GM23338 (cell line): ENCODE data around the gene L3MBTL2. TPM values are rescaled to one million over a fixed set of nuclear protein-coding genes. Genes with fewer than 3 reads are reported as not detected.
A peak's percentile ranks its signal among the peaks of the same experiment; 100 is the strongest.

ENCODE experiments used
- ATAC-seq: fragments of 200-7000 bp; cut with Tn5 transposase; 3 replicates; pipeline ENCODE4 v1.9.1; 2020
- DNase-seq: peaks from one replicate; pipeline ENCODE4 v3.0.0-alpha.2; 2015; ENCODE audit warnings: low spot score
- H2AFZ ChIP-seq: fragments of 200-600 bp; sonication (generic); 2 replicates; pipeline ENCODE4 v1.8.0; 2016; ENCODE audit warnings: antibody characterized with exemption, mild to moderate bottlenecking, moderate library complexity
- H3F3A ChIP-seq: fragments of 200-600 bp; sonication (generic); replicated peaks from 2 replicates; pipeline ENCODE4 v1.8.0; 2017; ENCODE audit warnings: antibody characterized with exemption, mixed run types, low read depth
- H3K27ac ChIP-seq: fragments of 200-600 bp; sonication (generic); 2 replicates; pipeline ENCODE4 v1.6.1; 2016; ENCODE audit warnings: low read depth
- H3K27me3 ChIP-seq: fragments of 200-600 bp; sonication (generic); 2 replicates; pipeline ENCODE4 v1.8.0; 2016; ENCODE audit warnings: mild to moderate bottlenecking, mixed run types, moderate library complexity; ENCODE audit not compliant: insufficient read depth
- H3K36me3 ChIP-seq: fragments of 200-600 bp; sonication (generic); 2 replicates; pipeline ENCODE4 v1.8.0; 2016; ENCODE audit warnings: mild to moderate bottlenecking; ENCODE audit not compliant: insufficient read depth
- H3K4me1 ChIP-seq: fragments of 200-600 bp; sonication (generic); 2 replicates; pipeline ENCODE4 v1.8.0; 2016; ENCODE audit warnings: mild to moderate bottlenecking, moderate library complexity; ENCODE audit not compliant: insufficient read depth
- H3K4me2 ChIP-seq: fragments of 200-600 bp; sonication (generic); 2 replicates; pipeline ENCODE4 v1.7.1; 2017; ENCODE audit warnings: mixed run types
- H3K4me3 ChIP-seq: fragments of 200-600 bp; sonication (generic); 2 replicates; pipeline ENCODE4 v1.6.1; 2016; ENCODE audit warnings: mixed run types
- H3K79me2 ChIP-seq: fragments of 200-600 bp; sonication (generic); replicated peaks from 2 replicates; pipeline ENCODE4 v1.8.0; 2017; ENCODE audit warnings: mild to moderate bottlenecking; ENCODE audit not compliant: insufficient read depth
- H3K9me2 ChIP-seq: fragments of 200-600 bp; sonication (generic); 2 replicates; pipeline ENCODE4 v1.8.0; 2017; ENCODE audit not compliant: insufficient read depth
- H4K20me1 ChIP-seq: fragments of 200-600 bp; sonication (generic); replicated peaks from 2 replicates; pipeline ENCODE4 v1.8.0; 2017; ENCODE audit warnings: mild to moderate bottlenecking; ENCODE audit not compliant: insufficient read depth
- H3K27ac Mint-ChIP-seq: 2 replicates; pipeline ENCODE4 v1.8.0; 2020; ENCODE audit warnings: inconsistent platforms, mild to moderate bottlenecking, moderate library complexity, mixed read lengths
- H3K27me3 Mint-ChIP-seq: 3 replicates; pipeline ENCODE4 v1.8.0; 2022; ENCODE audit warnings: low read depth, mild to moderate bottlenecking, moderate library complexity, mixed read lengths, inconsistent platforms; ENCODE audit not compliant: insufficient read depth, poor library complexity
- H3K36me3 Mint-ChIP-seq: 3 replicates; pipeline ENCODE4 v1.8.0; 2021; ENCODE audit warnings: low read depth, mild to moderate bottlenecking, inconsistent platforms, moderate library complexity, mixed read lengths
- H3K4me1 Mint-ChIP-seq: 3 replicates; pipeline ENCODE4 v1.8.0; 2020; ENCODE audit warnings: mild to moderate bottlenecking, inconsistent platforms, mixed read lengths
- H3K4me3 Mint-ChIP-seq: 3 replicates; pipeline ENCODE4 v1.8.0; 2021; ENCODE audit warnings: moderate library complexity, mild to moderate bottlenecking, inconsistent platforms, mixed read lengths
- H3K9me3 Mint-ChIP-seq: 3 replicates; pipeline ENCODE4 v1.8.0; 2020; ENCODE audit warnings: moderate library complexity, mild to moderate bottlenecking, inconsistent platforms, mixed read lengths
- CREB1 ChIP-seq: fragments of 250-450 bp; sonication (Bioruptor Pico); IDR thresholded peaks from 2 replicates; pipeline ENCODE4 v1.5.0; 2020; ENCODE audit warnings: low read depth, mild to moderate bottlenecking, moderate library complexity
- CTCF ChIP-seq, 2 experiments: fragments of 200-600 bp in 1 of 2; sonication (generic) in 1 of 2; conservative IDR thresholded peaks; 2 replicates each; pipeline versions ENCODE4 v1.5.1 to v1.6.1; 2016 to 2017; ENCODE audit warnings: antibody characterized with exemption in 2 of 2, low read depth in 2 of 2, mild to moderate bottlenecking in 2 of 2, moderate library complexity in 1 of 2
- ETS1 ChIP-seq: IDR thresholded peaks from 2 replicates; pipeline ENCODE4 v1.6.1; 2016; ENCODE audit warnings: antibody characterized with exemption
- EZH2 ChIP-seq: fragments of 200-600 bp; sonication (generic); IDR thresholded peaks from one replicate; pipeline ENCODE4 v1.8.0; 2017; ENCODE audit warnings: antibody characterized with exemption, mild to moderate bottlenecking, low read depth; ENCODE audit not compliant: unreplicated experiment
- EZH2phosphoT487 ChIP-seq: fragments of 200-600 bp; sonication (generic); IDR thresholded peaks from one replicate; pipeline ENCODE4 v1.8.1; 2018; ENCODE audit warnings: antibody characterized with exemption; ENCODE audit not compliant: unreplicated experiment
- JUNB ChIP-seq: IDR thresholded peaks from one replicate; pipeline ENCODE4 v1.6.1; 2016; ENCODE audit warnings: antibody characterized with exemption; ENCODE audit not compliant: unreplicated experiment
- NANOG ChIP-seq: IDR thresholded peaks from 2 replicates; pipeline ENCODE4 v1.6.1; 2016; ENCODE audit warnings: antibody characterized with exemption, borderline replicate concordance
- POLR2AphosphoS5 ChIP-seq: IDR thresholded peaks from 2 replicates; pipeline ENCODE4 v1.6.1; 2016; ENCODE audit warnings: antibody characterized with exemption, low read depth
- REST ChIP-seq: IDR thresholded peaks from one replicate; pipeline ENCODE4 v1.6.1; 2018; ENCODE audit warnings: antibody characterized with exemption; ENCODE audit not compliant: unreplicated experiment
- STAT1 ChIP-seq: IDR thresholded peaks from one replicate; pipeline ENCODE4 v1.6.1; 2016; ENCODE audit warnings: antibody characterized with exemption; ENCODE audit not compliant: unreplicated experiment
- ZNF114 ChIP-seq: fragments of 250-450 bp; sonication (Bioruptor Pico); IDR thresholded peaks from 2 replicates; pipeline ENCODE4 v1.5.0; 2020; ENCODE audit warnings: mild to moderate bottlenecking, moderate library complexity
- ZNF331 ChIP-seq: fragments of 250-450 bp; sonication (Bioruptor Pico); IDR thresholded peaks from 2 replicates; pipeline ENCODE4 v1.5.0; 2020; ENCODE audit warnings: low read depth, mild to moderate bottlenecking, moderate library complexity
- ZNF462 ChIP-seq: fragments of 250-450 bp; sonication (Bioruptor Pico); IDR thresholded peaks from 2 replicates; pipeline ENCODE4 v1.5.0; 2020; ENCODE audit warnings: mild to moderate bottlenecking, moderate library complexity
- polyA plus RNA-seq: library from polyadenylated mRNA; unstranded; fragments of >200 nt; fragmentation: Nextera tagmentation; extraction: Ambion mirVana; gene quantifications from 2 replicates; pipeline ENCODE4 v1.2.1, GENCODE V29; 2016
- total RNA-seq: library from RNA; depleted of rRNA; stranded (reverse); fragments of >200 nt; shearing (Covaris generic); gene quantifications from 2 replicates; pipeline ENCODE4 v1.2.3, GENCODE V29; 2014

Gene L3MBTL2
- total and polyA plus RNA-seq, 2 experiments from 2014 or later, result 13.9 to 27.1 TPM

DNA sequence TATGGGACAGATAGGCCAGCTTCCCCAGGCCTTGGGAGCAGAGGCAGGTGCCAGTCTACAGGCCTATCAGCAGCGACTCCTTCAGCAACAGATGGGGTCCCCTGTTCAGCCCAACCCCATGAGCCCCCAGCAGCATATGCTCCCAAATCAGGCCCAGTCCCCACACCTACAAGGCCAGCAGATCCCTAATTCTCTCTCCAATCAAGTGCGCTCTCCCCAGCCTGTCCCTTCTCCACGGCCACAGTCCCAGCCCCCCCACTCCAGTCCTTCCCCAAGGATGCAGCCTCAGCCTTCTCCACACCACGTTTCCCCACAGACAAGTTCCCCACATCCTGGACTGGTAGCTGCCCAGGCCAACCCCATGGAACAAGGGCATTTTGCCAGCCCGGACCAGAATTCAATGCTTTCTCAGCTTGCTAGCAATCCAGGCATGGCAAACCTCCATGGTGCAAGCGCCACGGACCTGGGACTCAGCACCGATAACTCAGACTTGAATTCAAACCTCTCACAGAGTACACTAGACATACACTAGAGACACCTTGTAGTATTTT is 26.6 kb upstream of the L3MBTL2 start:
- H4K20me1 ChIP-seq, result peaks cover 13% of the 10 kb centered on the region
- no peaks in the 10 kb centered on the region for H3K79me2 ChIP-seq
- TF ChIP-seq STAT1 (no peak), REST (no peak), EZH2phosphoT487 (no peak), ETS1 (no peak), CTCF (conservative IDR thresholded peaks at IDR 0.05; ENCODE audit: low read depth in 2 of 2) (no peak), POLR2AphosphoS5 (no peak), CREB1 (no peak), EZH2 (no peak), ZNF331 (CRISPR knock-in tag) (no peak), JUNB (no peak), ZNF462 (CRISPR knock-in tag) (no peak), NANOG (no peak), ZNF114 (CRISPR knock-in tag) (no peak)
- no peaks in the 10 kb centered on the region for H3K27me3 ChIP-seq
- ATAC-seq (no peak), DNase-seq (no peak)
- H3K4me3 Mint-ChIP-seq, result no peak overlapping the region
- H3K27ac ChIP-seq, result peak overlapping the region; percentile 55; the same call in 1 of the 2 replicates
- peaks cover 20% of the 10 kb centered on the region; the same call in 2 of the 3 replicates for H3K9me3 Mint-ChIP-seq
- H3K36me3 ChIP-seq, result peaks cover 37% of the 10 kb centered on the region
- H3K4me2 ChIP-seq, result no peak overlapping the region
- H3F3A ChIP-seq, result peaks cover 45% of the 10 kb centered on the region
- H2AFZ ChIP-seq, result no peak overlapping the region
- no peaks in the 10 kb centered on the region for H3K9me2 ChIP-seq
- no peak overlapping the region for H3K4me3 ChIP-seq
- H3K4me1 ChIP-seq, result peaks cover 5% of the 10 kb centered on the region
- peaks cover 12% of the 10 kb centered on the region for H3K4me1 Mint-ChIP-seq
- peaks cover 85% of the 10 kb centered on the region for H3K36me3 Mint-ChIP-seq
- H3K27ac Mint-ChIP-seq, result peak overlapping the region; percentile 65
- H3K27me3 Mint-ChIP-seq, result peaks cover 20% of the 10 kb centered on the region
